GM12878 (cell line): ENCODE measurements around the gene KAZN. TPM values are rescaled to one million over a fixed set of nuclear protein-coding genes. Genes with fewer than 3 reads are reported as not detected.

Experiments used
- ATAC-seq: fragments of 200-7000 bp; cut with Tn5 transposase; 3 replicates; pipeline ENCODE4 v1.9.1; 2020; ENCODE audit warnings: mild to moderate bottlenecking, moderate library complexity
- BruUV-seq: library from RNA; stranded (reverse); fragments of 400-500 nt; replicated peaks from 2 replicates; lab custom pipeline; 2021; lab: Mats Ljungman, UMichigan
- CTCF ChIA-PET: fragments of 300-600 bp; sonication (Branson Sonifier 250); formaldehyde crosslinking; extraction: SDS; loops from one replicate; lab custom pipeline; 2021; ENCODE audit warnings: inconsistent platforms; lab: Yijun Ruan, JAX
- POLR2A ChIA-PET: fragments of 350-600 bp; formaldehyde crosslinking; extraction: SDS; loops from one replicate; lab custom pipeline; 2021; ENCODE audit warnings: inconsistent platforms; lab: Charles Lee
- RAD21 ChIA-PET: fragments of 300-600 bp; sonication (Branson Sonifier 250); formaldehyde crosslinking; loops from one replicate; lab custom pipeline; 2023; ENCODE audit warnings: antibody characterized with exemption; ENCODE audit not compliant: unreplicated experiment; lab: Charles Lee
- SMC1A ChIA-PET: fragments of 300-600 bp; sonication (Branson Sonifier 250); formaldehyde crosslinking; loops from one replicate; lab custom pipeline; 2023; ENCODE audit not compliant: unreplicated experiment, uncharacterized antibody; lab: Charles Lee
- DNase-seq: peaks from one replicate; pipeline ENCODE4 v3.0.0-alpha.2; 2011; ENCODE audit warnings: low read depth, low spot score
- FAIRE-seq: peaks from 3 replicates; lab custom pipeline; 2011; peaks lifted over from hg19 to GRCh38; lab: Jason Lieb, UNC
- H2AFZ ChIP-seq: 2 replicates; pipeline ENCODE4 v1.6.0; 2011; ENCODE audit warnings: low read depth, low read length, control low read depth; ENCODE audit not compliant: control insufficient read depth
- H3K27ac ChIP-seq: 2 replicates; pipeline ENCODE4 v1.5.1; 2011; ENCODE audit warnings: control low read depth; ENCODE audit not compliant: control insufficient read depth, insufficient read depth
- H3K27me3 ChIP-seq, 2 experiments: replicated peaks in 1 of 2; 2 replicates each; pipeline versions ENCODE4 v1.6.0 to v1.6.1; 2011; ENCODE audit warnings: low read length in 1 of 2; ENCODE audit not compliant: control insufficient read depth in 2 of 2, insufficient read depth in 2 of 2
- H3K36me3 ChIP-seq, 2 experiments: 2 replicates each; pipeline ENCODE4 v1.5.1; 2011; ENCODE audit warnings: low read length in 1 of 2; ENCODE audit not compliant: control insufficient read depth in 2 of 2, insufficient read depth in 2 of 2
- H3K4me1 ChIP-seq: 2 replicates; pipeline ENCODE4 v1.6.1; 2011; ENCODE audit warnings: mild to moderate bottlenecking, low read length, moderate library complexity, mixed read lengths; ENCODE audit not compliant: control insufficient read depth, insufficient read depth
- H3K4me2 ChIP-seq: 2 replicates; pipeline ENCODE4 v1.6.0; 2011; ENCODE audit warnings: control low read depth; ENCODE audit not compliant: control insufficient read depth, insufficient read depth
- H3K4me3 ChIP-seq: fragments of 200-600 bp; sonication (generic); 2 replicates; pipeline ENCODE4 v1.5.1; 2016
- H3K79me2 ChIP-seq: 2 replicates; pipeline ENCODE4 v1.6.0; 2011; ENCODE audit warnings: low read length; ENCODE audit not compliant: control insufficient read depth, insufficient read depth
- H3K9ac ChIP-seq: 2 replicates; pipeline ENCODE4 v1.8.0; 2011; ENCODE audit warnings: low read length, control low read depth, mixed read lengths; ENCODE audit not compliant: control insufficient read depth, insufficient read depth
- H3K9me3 ChIP-seq: replicated peaks from 3 replicates; pipeline ENCODE4 v1.5.1; 2011; ENCODE audit warnings: mild to moderate bottlenecking, low read length; ENCODE audit not compliant: control insufficient read depth, insufficient read depth
- H4K20me1 ChIP-seq: 2 replicates; pipeline ENCODE4 v1.6.0; 2011; ENCODE audit not compliant: control insufficient read depth, insufficient read depth
- POLR2A ChIP-seq: IDR thresholded peaks from 2 replicates; pipeline ENCODE4 v1.6.1; 2011; ENCODE audit warnings: low read depth, mild to moderate bottlenecking, low read length
- SRF ChIP-seq, 2 experiments: IDR thresholded peaks; 2 replicates each; pipeline ENCODE4 v1.6.1; 2011; ENCODE audit warnings: low read depth in 2 of 2, low read length in 2 of 2, mild to moderate bottlenecking in 1 of 2, moderate library complexity in 1 of 2
- YY1 ChIP-seq: IDR thresholded peaks from 2 replicates; pipeline ENCODE4 v1.6.1; 2011; ENCODE audit warnings: low read depth, mild to moderate bottlenecking, low read length
- WGBS: methylation state at CpG from one replicate; pipeline ENCODE4 v1.1.6; 2016; ENCODE audit warnings: low lambda C conversion rate; ENCODE audit not compliant: insufficient replicate concordance, insufficient coverage; ENCODE audit errors: missing lambda C conversion rate; 5-methylcytosine and 5-hydroxymethylcytosine counted together
- in situ Hi-C: fragments of 300-500 bp; cut with MboI; formaldehyde crosslinking; loops from 9 replicates; pipeline ENCODE4 v1.14.3; 2018; ENCODE audit warnings: mixed read lengths
- intact Hi-C: fragments of 100-400 bp; cut with micrococcal nuclease; formaldehyde crosslinking; loops from one replicate; pipeline ENCODE4 v1.14.2; 2022; ENCODE audit not compliant: unreplicated experiment
- polyA plus RNA-seq, 11 experiments: library from polyadenylated mRNA; depleted of rRNA in 4 of 11; unstranded in 6 of 11; stranded (reverse) in 5 of 11; fragments of >200 nt; fragmentation: Nextera tagmentation in 4 of 11; fragmentation: Illumina TruSeq in 1 of 11; extraction: Ambion mirVana in 4 of 11; extraction: Trizol in 1 of 11; gene quantifications; 1 replicate in 1 of 11; 2 replicates in 10 of 11; pipeline versions ENCODE4 v1.2.1 to v1.2.3, GENCODE V29; 2011 to 2016; ENCODE audit warnings: inconsistent platforms in 2 of 11, missing spikeins in 2 of 11, low read depth in 1 of 11
- total RNA-seq, 4 experiments: library from RNA; depleted of rRNA in 3 of 4; stranded (reverse); fragments of >200 nt in 3 of 4; fragmentation: Illumina TruSeq in 1 of 4; extraction: Trizol in 1 of 4; gene quantifications; 2 replicates each; pipeline versions ENCODE4 v1.2.1 to v1.2.3, GENCODE V29; 2013 to 2021
- TF ChIP-seq, protein P1 (sequence below): fragments of 450-650 bp; IDR thresholded peaks from 2 replicates; pipeline ENCODE4 v1.6.1; 2017; ENCODE audit warnings: mild to moderate bottlenecking
- TF ChIP-seq, protein P2 (sequence below): fragments of 450-650 bp; IDR thresholded peaks from 2 replicates; pipeline ENCODE4 v1.6.1; 2017; ENCODE audit warnings: mild to moderate bottlenecking, moderate library complexity

The KAZN gene
- total and polyA plus RNA-seq, 10 of the 15 experiments (the other 5 are each of a cell fraction or from before 2014, with no cell fraction given), result 0.72 to 4.0 (median 1.2) TPM

DNA sequence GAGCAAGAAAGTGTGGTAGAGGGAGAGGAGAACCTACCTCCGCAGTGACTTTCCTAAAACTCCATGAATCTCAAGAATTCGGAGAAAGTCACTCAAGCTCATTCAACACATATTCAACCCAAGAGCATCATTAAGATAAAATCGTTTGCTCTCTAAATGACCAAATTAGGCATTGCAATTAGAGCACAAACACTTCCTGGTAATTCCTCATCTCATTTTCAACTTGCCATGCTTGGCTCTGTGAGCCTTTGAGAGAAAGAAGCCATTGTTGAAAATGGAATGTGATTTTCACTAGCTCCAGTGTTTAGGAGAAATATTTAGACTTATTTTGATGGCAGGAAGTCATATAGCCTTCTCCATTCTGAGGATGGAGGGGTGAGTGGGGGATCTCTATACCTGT is 52.5 kb downstream of the KAZN start:
- no peak for FAIRE-seq

More for the DNA sequence above, 52.5 kb downstream of the KAZN start:
- TF ChIP-seq, protein P1, sequence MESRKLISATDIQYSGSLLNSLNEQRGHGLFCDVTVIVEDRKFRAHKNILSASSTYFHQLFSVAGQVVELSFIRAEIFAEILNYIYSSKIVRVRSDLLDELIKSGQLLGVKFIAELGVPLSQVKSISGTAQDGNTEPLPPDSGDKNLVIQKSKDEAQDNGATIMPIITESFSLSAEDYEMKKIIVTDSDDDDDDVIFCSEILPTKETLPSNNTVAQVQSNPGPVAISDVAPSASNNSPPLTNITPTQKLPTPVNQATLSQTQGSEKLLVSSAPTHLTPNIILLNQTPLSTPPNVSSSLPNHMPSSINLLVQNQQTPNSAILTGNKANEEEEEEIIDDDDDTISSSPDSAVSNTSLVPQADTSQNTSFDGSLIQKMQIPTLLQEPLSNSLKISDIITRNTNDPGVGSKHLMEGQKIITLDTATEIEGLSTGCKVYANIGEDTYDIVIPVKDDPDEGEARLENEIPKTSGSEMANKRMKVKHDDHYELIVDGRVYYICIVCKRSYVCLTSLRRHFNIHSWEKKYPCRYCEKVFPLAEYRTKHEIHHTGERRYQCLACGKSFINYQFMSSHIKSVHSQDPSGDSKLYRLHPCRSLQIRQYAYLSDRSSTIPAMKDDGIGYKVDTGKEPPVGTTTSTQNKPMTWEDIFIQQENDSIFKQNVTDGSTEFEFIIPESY, result no peak
- TF ChIP-seq YY1 (no peak), POLR2A (no peak), SRF (IDR thresholded peaks at IDR 0.05; ENCODE audit: low read depth in 2 of 2, low read length in 2 of 2) (0 out of 4 replicates have a peak, but pooled peaks of 1 of the 2 experiments have one; percentile 8)
- TF ChIP-seq, protein P2, sequence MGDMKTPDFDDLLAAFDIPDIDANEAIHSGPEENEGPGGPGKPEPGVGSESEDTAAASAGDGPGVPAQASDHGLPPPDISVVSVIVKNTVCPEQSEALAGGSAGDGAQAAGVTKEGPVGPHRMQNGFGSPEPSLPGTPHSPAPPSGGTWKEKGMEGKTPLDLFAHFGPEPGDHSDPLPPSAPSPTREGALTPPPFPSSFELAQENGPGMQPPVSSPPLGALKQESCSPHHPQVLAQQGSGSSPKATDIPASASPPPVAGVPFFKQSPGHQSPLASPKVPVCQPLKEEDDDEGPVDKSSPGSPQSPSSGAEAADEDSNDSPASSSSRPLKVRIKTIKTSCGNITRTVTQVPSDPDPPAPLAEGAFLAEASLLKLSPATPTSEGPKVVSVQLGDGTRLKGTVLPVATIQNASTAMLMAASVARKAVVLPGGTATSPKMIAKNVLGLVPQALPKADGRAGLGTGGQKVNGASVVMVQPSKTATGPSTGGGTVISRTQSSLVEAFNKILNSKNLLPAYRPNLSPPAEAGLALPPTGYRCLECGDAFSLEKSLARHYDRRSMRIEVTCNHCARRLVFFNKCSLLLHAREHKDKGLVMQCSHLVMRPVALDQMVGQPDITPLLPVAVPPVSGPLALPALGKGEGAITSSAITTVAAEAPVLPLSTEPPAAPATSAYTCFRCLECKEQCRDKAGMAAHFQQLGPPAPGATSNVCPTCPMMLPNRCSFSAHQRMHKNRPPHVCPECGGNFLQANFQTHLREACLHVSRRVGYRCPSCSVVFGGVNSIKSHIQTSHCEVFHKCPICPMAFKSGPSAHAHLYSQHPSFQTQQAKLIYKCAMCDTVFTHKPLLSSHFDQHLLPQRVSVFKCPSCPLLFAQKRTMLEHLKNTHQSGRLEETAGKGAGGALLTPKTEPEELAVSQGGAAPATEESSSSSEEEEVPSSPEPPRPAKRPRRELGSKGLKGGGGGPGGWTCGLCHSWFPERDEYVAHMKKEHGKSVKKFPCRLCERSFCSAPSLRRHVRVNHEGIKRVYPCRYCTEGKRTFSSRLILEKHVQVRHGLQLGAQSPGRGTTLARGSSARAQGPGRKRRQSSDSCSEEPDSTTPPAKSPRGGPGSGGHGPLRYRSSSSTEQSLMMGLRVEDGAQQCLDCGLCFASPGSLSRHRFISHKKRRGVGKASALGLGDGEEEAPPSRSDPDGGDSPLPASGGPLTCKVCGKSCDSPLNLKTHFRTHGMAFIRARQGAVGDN, result no peak
- Histone ChIP-seq H3K4me3 (no peak overlapping the region), H3K79me2 (no peaks in the 10 kb centered on the region), H3K4me1 (no peaks in the 10 kb centered on the region), H3K9ac (no peak overlapping the region), H4K20me1 (no peaks in the 10 kb centered on the region), H3K9me3 (no peaks in the 10 kb centered on the region), H3K27me3 (no peaks in the 10 kb centered on the region), H3K27ac (no peak overlapping the region), H2AFZ (no peak overlapping the region), H3K4me2 (no peak overlapping the region), H3K36me3 (no peaks in the 10 kb centered on the region)
- BruUV-seq, result no TSS peak
- in situ Hi-C loops, result no loop called here
- WGBS, result 12% methylated on average over 3 of the region's 3 CpGs
- CTCF ChIA-PET, result no interaction called here
- RAD21 ChIA-PET, result no interaction called here
- POLR2A ChIA-PET, result no interaction called here
- no peak for DNase-seq
- intact Hi-C loops, result no loop called here
- no peak for ATAC-seq
- SMC1A ChIA-PET, result no interaction called here
